Dermis microvascular lymphatic vessel endothelial cell (primary cell): Measurements from ENCODE around the gene ADGB. TPM values are rescaled to one million over a fixed set of nuclear protein-coding genes. Genes with fewer than 3 reads are reported as not detected.
A peak's percentile ranks its signal among the peaks of the same experiment; 100 is the strongest.
"Not testable (repeated sequence)": the region's sequence is repeated elsewhere in the genome, so short reads cannot be mapped to it uniquely, and the experiment has no call there.

Experiments used
- DNase-seq, 2 donors: peaks; one replicate each; pipeline versions ENCODE4 v3.0.0 to v3.0.0-alpha.2; 2010; ENCODE audit warnings: low read depth in 2 of 2
- total RNA-seq: library from RNA; depleted of rRNA; stranded (reverse); fragments of >200 nt; gene quantifications from 2 replicates; pipeline ENCODE4 v1.2.1, GENCODE V29; 2014

ADGB gene
- total RNA-seq, 1 donor from 2014 or later, result not detected

DNA sequence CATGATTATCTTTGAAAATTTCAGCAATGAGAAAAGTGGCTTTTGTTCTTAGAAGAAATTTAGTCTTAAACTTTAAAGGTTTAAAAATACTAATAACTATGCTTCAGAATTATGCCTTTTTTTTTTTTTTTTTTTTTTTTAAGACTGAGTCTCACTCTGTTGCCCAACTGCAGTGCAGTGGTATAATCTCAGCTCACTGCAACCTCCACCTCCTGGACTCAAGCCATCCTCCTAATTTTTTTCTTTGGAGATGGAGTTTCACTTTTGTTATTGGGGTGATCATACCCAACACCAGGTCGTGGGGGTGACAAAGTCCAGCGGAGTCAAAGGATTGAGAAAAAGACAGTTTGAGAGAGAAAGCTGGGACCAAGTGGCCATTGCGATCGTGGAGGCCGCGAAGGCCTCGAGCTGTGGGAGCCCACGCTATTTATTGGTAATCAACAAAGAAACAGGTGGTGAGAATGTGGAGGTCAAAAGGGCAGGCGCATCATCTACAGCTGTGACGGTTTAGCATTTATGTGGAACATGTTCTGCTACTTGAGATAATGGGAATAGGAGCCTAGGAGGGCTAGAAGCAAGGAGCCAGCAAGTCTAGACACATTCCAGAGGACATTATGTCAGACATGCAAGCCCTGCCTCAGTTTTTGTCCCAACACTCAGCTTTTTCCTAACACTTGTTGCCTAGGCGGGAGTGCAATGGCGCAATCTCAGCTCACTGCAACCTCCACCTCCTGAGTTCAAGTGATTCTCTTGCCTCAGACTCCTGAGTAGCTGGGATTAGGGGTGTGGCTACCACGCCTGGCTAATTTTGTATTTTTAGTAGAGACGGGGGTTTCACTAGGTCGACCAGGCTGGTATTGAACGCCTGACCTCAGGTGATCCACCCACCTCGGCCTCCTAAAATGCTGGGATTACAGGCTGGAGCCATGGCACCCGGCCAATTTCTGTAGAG lies 217.0 kb downstream of the ADGB start:
- DNase-seq, result not testable (repeated sequence)

DNA sequence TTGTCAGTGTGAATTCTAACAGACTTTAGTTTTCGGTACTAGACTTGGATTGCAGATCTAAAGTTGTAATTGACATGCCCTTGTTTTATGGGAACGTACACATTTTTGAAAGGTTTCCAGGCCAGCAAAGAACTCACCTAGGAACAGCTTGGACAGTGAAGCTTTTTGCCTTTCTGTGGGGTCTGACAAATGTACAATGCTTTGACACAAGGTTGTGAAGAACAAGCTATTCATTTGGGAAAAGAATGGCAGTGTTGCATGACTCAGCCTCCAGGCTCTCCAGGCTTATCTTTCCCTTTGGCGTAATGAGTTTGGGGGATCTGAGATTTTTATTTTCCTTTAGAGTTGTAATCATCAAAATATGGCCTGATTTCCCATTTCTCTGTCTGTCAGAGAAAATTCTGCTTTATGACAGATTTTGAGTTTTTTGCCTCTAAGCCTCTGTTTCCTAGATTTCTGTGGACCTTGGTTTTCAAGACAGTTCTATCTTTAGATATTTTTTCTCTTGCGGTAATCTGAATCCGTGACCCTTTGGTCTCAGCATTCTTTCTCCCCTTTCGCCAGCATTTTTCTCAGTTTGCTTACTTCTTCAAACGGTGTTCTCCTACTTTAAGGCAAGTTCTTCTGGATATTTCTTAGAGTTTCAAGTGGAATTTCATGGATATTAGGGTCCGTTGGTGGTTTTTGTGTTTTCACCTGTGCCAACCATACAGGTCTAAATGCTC lies 221.0 kb downstream of the ADGB start:
- no peak for DNase-seq

DNA sequence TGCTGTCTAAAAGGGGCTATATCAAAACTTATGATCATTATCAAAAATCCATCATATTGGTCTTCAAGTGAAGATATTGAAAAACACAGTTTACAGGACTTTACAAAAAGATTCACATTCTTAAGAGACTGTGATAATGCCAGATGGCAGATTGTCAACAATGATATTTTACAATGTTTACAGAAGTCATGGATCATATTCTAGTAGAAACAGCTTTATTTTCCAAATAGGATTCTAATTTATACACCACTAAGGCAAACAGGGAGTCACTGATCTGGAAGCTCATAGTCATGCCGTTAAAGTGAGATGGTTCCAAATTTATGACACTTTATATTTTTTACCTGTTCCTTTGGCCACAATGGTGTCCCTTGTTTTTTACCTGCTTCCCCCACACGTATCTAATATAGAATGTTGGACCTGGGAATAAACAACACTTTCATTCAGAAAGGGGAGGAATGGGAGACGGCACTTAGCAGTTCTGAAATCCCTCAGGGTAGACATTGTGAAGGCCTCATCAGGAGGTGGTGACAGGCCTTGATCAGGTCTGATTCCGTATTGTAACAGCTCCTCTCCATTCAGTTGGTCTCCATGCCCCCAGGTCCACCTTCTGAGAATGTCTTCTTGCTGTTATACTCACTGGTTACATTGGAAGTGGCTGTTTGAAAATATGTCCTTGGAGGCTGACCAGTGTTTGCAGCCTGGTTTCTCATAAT lies 228.6 kb downstream of the ADGB start:
- DNase-seq, result no peak

DNA sequence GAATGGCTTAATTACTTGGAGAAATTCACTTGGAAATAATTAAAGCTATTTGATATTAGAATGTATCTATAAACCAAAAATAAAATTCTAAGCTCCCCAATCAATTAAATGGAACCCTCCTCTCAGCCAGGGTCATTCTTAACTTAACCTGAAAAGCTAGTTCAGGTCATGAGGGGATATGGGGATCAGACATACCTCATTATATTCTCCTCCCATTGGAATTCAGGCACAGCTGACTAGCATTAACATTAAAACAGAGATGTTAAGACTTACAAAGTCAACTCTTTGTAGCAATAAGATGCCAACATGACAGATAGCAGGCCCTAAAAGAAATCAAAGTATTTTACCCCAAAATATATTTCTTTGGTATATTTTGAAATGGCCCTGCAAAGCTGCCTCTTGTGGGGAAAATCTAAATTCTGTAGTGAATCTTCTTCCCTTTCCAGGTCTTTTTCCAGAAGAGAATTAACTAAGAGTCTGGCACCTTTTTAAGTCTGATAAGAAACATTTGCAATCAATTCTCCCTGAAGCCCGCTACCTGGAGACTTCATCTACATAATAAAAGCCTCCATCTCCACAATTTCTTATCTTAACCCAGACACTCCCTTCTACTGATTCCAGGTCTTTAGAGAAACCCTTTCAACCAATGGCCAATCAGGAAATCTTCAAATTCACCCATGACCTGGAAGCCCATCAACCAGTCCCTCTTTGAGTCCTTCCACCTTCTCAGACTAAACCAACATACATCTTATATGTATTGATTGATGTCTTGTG lies 231.2 kb downstream of the ADGB start:
- DNase-seq, result no peak

DNA sequence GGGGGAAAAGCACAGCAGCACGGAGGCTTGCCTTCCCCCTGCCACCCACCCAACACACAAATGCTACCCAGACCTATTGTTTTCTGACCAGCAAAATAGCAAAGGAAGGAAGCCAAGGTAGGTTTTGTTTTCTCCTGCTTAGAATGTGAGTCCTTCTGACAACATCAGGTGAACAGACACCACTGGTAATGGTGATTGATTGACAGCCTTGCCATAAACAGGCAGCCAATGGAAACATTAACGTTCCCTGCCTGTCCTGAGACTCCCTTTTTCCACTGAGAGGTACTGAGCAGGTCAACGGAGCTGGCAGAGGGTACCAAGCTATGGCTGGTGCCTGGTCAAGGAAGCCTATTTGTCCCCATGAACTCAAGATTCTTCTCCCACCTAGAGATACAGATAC lies 234.4 kb downstream of the ADGB start:
- DNase-seq, result no peak

DNA sequence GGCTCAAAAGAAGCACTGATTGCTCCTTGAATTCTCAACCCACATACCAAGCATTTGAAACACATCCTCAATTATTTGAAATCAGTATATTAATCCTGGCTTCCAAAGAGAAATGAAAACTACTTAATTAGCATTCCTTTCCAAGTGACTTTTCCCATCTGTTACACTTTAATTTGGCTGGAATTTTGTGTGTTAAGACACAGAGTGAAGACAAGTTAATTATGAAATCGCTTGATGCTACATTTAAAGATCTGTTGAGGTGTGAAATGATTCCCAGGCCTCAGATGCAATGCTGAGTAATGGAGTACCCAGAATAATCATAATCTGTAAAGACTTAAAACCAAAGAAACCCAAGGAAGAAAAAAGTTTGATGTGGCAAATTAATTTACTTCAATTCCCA lies 241.4 kb downstream of the ADGB start:
- DNase-seq, result no peak

DNA sequence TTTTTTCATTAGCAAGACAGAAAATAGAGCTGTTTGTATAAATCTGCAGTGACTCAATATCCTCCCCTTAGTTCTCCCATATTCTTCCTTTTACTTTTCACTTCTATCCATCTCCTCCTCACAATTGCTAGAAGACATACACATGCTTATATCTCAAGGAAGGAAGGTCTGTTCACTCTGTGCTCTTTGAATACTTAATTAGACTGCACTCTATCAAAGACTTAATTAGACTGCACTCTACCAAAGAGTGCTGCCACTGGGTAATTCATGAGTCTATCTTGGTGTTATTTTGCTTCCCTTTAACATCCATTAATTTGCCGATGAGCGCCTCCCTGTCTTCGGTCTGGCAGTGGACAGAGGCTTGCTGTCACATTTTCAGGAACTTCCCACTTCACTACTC lies 241.9 kb downstream of the ADGB start:
- DNase-seq, result no peak

DNA sequence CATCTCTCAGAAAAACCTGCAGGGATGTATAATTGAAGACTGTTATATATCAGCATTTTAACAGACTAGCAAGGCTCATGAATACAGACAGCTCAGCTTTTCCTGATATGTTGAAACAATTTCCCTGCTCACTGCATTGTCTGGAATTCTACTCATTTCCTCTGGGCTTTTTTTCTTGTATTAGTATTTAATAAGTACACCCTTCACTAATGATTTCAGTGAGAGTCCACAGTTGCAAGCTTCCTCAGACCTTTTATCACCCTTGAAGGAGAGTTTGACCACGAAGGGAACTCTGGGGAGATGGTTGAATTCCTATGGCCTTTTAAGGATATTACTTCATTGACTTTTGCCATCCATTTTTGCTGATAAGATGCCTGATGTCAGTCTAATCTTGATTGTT lies 248.7 kb downstream of the ADGB start:
- peak in 1 of 2 donors; percentile 33 for DNase-seq

DNA sequence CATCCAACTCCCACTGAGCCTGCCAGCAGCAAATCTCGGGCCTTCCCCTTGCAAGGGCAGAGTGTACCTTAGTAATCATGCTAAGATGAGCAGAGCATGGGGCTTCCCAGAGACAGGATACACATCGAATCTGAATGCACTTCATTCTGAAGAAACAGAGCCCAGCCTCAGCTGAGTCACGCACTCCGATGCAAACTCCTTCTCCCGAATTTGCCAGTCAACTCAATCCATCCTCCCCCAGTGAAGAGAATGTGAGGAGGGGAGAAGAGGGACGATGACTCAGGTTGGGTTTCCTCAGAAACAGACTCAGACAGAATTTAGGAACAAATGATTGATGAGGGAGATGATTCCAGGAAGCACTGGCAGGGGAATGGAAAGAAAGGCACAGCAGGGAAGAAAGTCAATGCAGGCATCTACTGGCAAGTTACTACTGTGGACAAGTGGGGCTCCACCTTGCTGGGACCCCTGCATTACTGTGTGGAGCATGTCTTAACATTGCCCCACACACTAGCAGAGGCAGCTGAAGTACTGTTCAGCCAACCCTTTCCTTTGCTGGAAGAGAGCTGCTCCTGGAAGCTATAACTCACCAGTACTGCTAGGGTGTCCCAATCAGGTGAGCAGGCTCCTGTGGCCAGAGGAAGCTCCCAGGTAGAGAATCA lies 251.6 kb downstream of the ADGB start:
- DNase-seq, result no peak

DNA sequence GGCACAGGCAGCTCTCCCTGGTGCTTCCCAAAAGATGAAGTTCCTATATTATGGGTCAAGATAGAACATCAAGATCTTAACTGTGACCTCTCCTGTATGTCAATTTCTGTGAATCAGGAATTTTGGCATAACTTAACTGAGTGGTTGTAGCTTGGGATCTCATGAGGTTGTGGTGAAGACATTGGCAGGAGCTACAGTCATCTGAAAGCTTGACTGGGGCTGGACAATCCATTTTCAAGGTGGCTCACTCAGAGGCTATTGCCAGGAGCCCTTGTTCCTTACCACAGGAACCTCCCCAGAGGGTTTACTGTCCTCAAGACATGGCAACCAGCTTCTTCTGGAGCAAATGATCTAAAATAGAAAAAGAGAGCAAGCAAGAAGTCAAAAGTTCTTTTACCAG lies 252.2 kb downstream of the ADGB start:
- DNase-seq, result no peak

DNA sequence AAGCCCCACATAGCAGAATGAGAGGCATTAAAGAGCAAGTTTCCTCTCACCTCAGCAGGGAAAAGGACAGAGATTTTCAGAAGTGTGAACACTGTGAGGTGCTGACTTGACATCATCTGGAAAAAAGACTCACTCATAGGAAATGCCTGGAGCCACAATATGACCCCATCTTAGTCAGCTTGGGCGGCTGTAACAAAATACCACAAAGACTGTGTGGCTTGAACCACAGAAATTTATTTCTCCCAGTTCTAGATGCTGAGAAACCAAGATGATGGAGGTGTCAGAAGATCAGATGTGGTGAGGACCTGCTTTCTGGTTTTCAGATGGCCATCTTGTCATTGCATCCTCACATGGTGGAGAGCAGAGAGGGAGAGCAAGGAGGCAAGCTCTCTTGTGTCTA lies 253.1 kb downstream of the ADGB start:
- no peak for DNase-seq

DNA sequence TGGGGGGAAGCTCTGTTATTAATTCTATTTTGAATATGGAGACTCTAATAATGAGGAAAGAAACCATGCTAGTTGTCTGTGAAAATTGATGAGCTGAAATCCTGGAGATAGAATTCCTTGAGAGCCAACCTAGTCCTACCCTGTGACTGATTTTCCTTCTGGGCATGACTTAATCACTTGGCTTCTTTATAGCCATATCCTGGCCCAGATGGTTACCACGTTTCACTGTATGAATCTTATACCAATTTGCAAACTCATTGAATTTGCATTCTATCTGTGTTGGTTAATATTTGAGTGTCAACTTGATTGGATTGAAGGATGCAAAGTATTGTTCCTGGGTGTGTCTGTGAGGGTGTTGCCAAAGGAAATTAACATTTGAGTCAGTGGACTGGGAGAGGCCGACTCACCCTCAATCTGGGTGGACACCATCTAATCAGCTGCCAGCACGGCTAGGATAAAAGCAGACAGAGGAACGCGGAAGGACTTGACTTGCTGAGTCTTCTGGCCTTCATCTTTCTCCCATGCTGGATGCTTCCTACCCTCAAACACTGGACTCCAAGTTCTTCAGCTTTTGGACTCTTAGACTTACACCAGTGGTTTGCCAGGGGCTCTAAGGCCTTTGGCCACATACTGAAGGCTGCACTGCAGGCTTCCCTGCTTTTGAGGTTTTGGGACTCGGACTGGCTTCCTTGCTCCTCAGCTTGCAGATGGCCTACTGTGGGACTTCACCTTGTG lies 255.9 kb downstream of the ADGB start:
- not testable (repeated sequence) for DNase-seq

DNA sequence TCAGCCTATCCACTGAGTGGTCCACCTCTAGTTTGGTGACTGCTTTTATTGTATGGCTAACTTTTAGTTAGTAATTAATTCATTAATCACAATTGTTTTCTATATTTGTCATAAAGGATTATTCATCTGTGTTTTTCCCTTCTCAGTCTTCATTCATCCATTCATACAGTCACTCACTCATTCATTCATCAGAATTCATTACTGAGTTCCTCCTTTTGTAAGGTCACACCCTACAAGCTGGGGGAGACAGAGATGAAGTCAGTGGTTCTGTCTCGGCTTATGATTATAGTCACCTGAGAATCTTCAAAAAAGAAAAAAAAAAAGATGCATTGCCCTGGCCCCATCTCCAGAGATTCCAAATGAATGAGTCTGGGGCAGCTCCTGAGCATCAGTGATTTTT lies 257.1 kb downstream of the ADGB start:
- DNase-seq, result no peak

DNA sequence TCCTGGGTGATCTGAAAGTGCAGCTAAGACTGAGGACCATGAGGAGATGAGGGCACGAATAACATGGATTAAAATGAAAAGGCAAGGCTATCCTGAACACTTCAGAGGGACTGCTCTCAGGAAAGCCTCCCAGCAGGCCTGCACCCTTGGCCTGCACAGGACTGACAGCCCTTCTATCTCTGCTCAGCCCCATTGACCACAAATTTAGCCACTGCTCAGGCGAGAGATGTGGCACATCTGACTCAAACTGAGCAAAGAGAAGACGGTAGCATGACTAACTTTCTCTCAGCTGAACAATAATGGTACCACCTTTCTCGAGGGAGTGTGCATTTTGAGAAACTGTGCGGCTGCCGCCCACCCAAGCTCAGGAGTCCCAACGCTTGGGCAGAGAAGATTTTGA lies 257.5 kb downstream of the ADGB start:
- no peak for DNase-seq

DNA sequence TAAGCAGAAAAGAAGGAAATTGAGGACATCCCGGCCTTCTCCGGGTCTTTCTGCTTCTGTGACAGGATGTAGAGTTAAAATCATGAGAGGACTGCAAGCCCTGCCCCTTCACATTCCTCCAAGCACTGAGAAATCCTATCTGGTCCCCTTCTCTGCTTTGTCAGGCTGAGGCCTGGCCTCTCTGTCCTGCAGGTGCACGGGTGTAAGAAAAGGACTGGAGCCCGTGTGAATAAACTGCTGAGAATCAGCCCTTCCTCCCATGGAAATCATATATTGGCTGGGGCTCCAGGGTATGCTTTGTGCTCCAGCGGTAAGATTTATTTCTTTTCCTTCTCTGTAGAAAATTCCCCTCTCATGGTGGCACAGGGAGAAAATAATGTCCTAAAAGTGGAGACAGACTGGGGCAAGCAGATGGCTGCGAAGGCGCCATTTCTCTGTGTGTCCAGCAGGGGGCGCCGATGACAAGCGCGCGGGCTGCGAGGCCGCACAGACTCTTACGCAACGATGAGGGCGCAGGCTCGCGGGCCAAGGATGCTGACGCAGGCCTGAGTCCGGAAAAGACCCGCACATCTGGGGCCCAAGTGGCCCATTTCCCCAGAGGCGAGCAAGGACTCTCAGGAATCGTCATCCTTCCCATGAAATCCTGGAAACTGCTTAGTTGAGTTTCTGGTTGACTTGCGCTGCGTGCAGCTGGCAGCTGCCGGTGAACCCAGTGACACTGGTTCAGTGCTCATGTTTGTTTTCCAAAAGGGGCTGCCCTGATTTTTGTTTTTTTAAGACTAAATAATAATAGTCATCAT lies 258.6 kb downstream of the ADGB start:
- DNase-seq, result peak; percentile 22 to 70

DNA sequence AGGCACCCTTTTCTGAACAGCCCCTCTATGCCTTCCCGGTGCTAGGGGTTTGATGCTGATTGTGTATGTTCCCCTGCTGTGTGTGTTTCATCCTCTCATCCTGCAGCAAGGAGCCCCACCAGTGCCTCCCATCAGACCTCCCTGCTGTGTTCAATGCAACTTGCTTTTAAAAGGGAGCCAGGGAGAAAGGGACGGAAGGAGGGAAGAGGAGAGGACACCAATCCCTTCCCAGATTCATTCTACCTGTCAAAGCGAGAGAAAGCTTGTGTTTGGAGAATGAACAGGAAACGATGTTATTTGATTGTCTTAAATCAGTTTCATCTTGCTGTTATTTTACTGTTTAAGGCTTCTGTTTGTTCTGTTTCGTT lies 259.2 kb downstream of the ADGB start:
- no peak for DNase-seq

DNA sequence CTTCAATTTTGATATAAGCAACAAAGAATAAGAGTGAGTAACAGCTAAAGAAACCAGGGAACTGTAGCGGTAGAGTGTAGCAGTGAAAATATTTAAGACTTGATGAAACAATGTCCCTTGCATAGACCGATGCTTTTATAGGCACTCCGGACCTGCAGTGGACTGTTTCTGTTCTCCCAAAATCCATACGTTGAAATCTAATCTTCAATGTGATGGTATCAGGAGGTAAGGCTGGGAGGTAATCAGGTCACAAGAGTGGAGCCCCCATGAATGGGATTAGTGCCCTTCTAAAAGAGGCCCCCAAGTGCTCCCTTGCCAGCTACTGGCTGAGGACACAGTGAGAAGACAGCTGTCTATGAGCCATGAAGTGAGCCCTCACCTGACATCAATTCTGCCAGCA lies 260.4 kb downstream of the ADGB start:
- DNase-seq, result no peak

DNA sequence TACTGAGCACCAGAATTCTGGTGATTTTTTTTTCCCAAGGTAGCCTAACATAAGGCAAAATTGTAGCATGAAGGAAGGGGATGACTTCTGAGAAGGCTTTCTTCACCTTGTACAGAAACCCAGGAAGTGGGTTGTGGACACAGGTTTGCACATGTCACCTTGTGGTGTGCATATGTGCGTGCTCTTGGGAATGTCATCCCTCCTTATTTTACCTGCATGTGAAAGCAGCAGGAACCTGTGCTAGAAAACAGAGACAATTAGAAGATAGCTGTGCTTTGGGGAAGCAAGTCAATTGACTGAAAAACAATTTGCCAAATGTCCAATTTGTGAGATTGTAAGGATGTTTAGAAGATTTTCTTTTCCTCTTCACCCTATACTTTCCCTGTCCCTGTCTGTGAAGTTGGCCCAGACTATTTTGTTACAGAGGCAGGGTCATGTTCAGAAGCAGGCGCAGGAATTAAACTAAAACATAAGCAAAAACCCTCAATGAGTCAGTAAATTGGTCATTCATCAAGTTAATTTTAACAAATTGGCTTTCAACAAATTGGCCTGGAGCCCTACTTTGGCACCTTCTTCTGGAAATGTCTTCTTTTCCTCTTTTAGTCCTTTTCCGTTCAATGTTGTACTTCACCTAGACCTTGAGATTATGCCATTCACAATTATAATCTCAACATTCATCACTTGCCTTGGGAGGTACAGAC lies 261.2 kb downstream of the ADGB start:
- DNase-seq, result no peak

DNA sequence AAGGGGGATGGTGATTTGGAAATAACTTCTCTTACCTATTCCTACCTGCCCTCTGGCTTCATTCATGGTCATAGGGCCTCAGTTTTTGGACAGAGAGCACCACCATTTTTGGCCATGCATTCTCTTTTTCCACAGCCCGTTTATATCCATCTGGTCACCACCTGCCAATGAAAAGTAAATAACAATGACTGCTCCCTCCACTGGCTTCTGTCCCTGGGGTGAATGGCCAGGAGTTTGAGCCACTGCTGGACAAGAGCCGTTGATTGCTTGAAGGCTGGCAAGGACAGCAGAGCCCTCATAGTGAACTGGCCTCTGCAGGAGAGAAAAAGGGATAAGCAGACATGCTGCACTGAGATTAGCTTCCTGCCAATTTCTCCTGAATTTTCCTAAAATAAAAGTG lies 261.8 kb downstream of the ADGB start:
- DNase-seq, result no peak
